Loucy (cell line): ENCODE results near the gene SEC14L2.

Experiments used
- EZH2phosphoT487 ChIP-seq: fragments of 200-600 bp; IDR thresholded peaks from 2 replicates; pipeline ENCODE4 v1.6.1; 2018; ENCODE audit warnings: antibody characterized with exemption, mild to moderate bottlenecking, moderate library complexity, borderline replicate concordance
- TF ChIP-seq, protein P1 (sequence below): fragments of 200-600 bp; sonication (generic); conservative IDR thresholded peaks from 2 replicates; pipeline ENCODE4 v1.5.1; 2014; ENCODE audit warnings: mild to moderate bottlenecking, antibody characterized with exemption, low read length

DNA sequence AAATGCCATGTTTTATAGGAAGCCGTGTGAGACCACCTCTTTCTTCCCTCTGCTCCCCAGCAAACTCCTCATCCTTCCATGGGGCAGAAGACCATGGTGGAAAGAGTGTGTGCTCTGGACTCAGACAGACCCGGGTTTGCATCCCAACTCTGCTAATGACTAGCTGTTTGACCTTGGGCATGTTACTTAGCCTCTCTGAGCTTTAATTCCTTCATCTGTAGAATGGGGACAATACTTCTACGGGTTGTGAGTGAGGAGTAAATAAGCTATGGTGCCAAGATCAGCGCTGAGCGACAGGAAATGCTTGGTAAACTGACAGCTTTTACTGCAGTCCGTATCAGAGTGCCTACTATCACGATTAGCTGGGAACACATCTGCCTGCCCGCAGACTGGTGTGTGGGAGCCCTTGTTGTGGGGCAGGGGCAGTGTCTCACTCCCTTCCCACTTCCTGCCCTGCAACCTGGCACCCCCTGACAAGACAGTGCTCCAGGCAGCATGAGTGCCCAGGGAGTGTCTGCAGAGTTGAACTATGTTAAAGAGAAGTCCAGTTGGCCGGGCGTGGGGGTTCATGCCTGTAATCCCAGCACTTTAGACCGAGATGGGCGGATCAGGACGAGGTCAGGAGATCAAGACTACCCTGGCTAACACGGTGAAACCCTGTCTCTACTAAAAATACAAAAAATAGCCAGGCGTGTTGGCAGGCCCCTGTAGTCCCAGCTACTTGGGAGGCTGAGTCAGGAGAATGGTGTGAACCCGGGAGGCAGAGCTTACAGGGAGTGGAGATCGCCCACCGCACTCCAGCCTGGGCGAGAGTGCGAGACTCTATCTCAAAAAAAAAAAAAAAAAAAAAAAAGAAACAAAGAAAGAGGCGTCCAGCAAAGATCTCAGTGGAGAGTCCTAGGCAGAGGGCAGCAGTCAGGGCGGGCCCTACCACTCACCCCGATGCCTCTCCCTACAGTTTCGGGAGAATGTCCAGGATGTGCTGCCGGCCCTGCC lies 2.2 kb downstream of the SEC14L2 start:
- TF ChIP-seq, protein P1, sequence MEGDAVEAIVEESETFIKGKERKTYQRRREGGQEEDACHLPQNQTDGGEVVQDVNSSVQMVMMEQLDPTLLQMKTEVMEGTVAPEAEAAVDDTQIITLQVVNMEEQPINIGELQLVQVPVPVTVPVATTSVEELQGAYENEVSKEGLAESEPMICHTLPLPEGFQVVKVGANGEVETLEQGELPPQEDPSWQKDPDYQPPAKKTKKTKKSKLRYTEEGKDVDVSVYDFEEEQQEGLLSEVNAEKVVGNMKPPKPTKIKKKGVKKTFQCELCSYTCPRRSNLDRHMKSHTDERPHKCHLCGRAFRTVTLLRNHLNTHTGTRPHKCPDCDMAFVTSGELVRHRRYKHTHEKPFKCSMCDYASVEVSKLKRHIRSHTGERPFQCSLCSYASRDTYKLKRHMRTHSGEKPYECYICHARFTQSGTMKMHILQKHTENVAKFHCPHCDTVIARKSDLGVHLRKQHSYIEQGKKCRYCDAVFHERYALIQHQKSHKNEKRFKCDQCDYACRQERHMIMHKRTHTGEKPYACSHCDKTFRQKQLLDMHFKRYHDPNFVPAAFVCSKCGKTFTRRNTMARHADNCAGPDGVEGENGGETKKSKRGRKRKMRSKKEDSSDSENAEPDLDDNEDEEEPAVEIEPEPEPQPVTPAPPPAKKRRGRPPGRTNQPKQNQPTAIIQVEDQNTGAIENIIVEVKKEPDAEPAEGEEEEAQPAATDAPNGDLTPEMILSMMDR: no peak
- no peak for TF ChIP-seq EZH2phosphoT487
